AG04450 (cell line): Measurements from ENCODE around the gene HDAC10. TPM values are rescaled to one million over a fixed set of nuclear protein-coding genes. Genes with fewer than 3 reads are reported as not detected.

Experiments used
- CTCF ChIA-PET: fragments of 300-600, 350-600 bp; formaldehyde crosslinking; extraction: SDS; loops from one replicate; lab custom pipeline; 2022; ENCODE audit warnings: antibody characterized with exemption, inconsistent platforms; lab: Charles Lee
- POLR2A ChIA-PET: fragments of 350-600 bp; formaldehyde crosslinking; extraction: SDS; loops from one replicate; lab custom pipeline; 2021; ENCODE audit warnings: antibody characterized with exemption, inconsistent platforms; lab: Yijun Ruan, JAX
- DNase-seq: peaks from one replicate; pipeline ENCODE4 v3.0.0-alpha.2; 2011; ENCODE audit warnings: low read depth, low spot score
- H3K27ac ChIP-seq: one replicate; pipeline ENCODE4 v1.5.1; 2012; ENCODE audit warnings: low read depth, low read length, control low read depth
- H3K27me3 ChIP-seq: one replicate; pipeline ENCODE4 v1.6.0; 2012; ENCODE audit warnings: low read length; ENCODE audit not compliant: control insufficient read depth, insufficient read depth
- H3K4me3 ChIP-seq: 2 replicates; pipeline ENCODE4 v1.5.1; 2011; ENCODE audit warnings: mild to moderate bottlenecking, low read depth, low read length, control low read depth
- H3K9me3 ChIP-seq: 2 replicates; pipeline ENCODE4 v1.5.1; 2012; ENCODE audit warnings: low read length; ENCODE audit not compliant: control insufficient read depth, insufficient read depth
- CTCF ChIP-seq: IDR thresholded peaks from 2 replicates; pipeline ENCODE4 v1.5.1; 2011; ENCODE audit warnings: low read depth, low read length, control low read depth, inconsistent platforms
- polyA plus RNA-seq: library from polyadenylated mRNA; depleted of rRNA; stranded (reverse); fragments of >200 nt; gene quantifications from 2 replicates; pipeline ENCODE4 v1.2.3, GENCODE V29; 2011

HDAC10 gene
- polyA plus RNA-seq, 1 experiment = 7.0 TPM

- CTCF ChIA-PET = no interaction called here
- no peaks in the 10 kb centered on the region; the same call in 1 of the 2 replicates for H3K9me3 ChIP-seq
- DNase-seq = peak; percentile 42
These were observed 50.4 kb downstream of the HDAC10 start, which contains the start of gene SELENOO for GRCh38 chr22:50200461-50201190. Gene SELENOO (plus strand): TSS chr22:50201011. CDS start chr22:50201037, 26 bp downstream.

GRCh38 chr22:50199829-50200460, 51.1 kb downstream of the HDAC10 start:
- Histone ChIP-seq H3K27ac (no peak overlapping the region), H3K27me3 (no peaks in the 10 kb centered on the region), H3K4me3 (peak overlapping the region; percentile 66), H3K9me3 (no peaks in the 10 kb centered on the region; the same call in 1 of the 2 replicates)
- TF ChIP-seq CTCF = no peak
- CTCF ChIA-PET = no interaction called here
- no peak for DNase-seq
- POLR2A ChIA-PET = no interaction called here

More at GRCh38 chr22:50200461-50201190, 50.4 kb downstream of the HDAC10 start, which contains the start of gene SELENOO:
- Histone ChIP-seq H3K27me3 (no peaks in the 10 kb centered on the region), H3K4me3 (peak within 1 kb of the TSS; percentile 72), H3K27ac (no peak within 1 kb of the TSS)
- no peak for TF ChIP-seq CTCF
- POLR2A ChIA-PET = no interaction called here

- no peak overlapping the region for H3K4me3 ChIP-seq
- ChIA-PET CTCF (no interaction called here), POLR2A (no interaction called here)
- no peak for TF ChIP-seq CTCF
- DNase-seq = no peak
- H3K9me3 ChIP-seq = no peaks in the 10 kb centered on the region; the same call in 1 of the 2 replicates
- H3K27me3 ChIP-seq = no peaks in the 10 kb centered on the region
- no peak overlapping the region for H3K27ac ChIP-seq
These were observed 51.8 kb downstream of the HDAC10 start for GRCh38 chr22:50199251-50199721.

- no peak for TF ChIP-seq CTCF
- POLR2A ChIA-PET = no interaction called here
- DNase-seq = no peak
- Histone ChIP-seq H3K27ac (no peak overlapping the region), H3K27me3 (no peaks in the 10 kb centered on the region), H3K4me3 (no peak overlapping the region), H3K9me3 (no peaks in the 10 kb centered on the region; the same call in 1 of the 2 replicates)
- CTCF ChIA-PET = no interaction called here
These were observed 52.4 kb downstream of the HDAC10 start for GRCh38 chr22:50198624-50199017.
